ENCODE results near the gene ZNF341. TPM values are rescaled to one million over a fixed set of nuclear protein-coding genes. Genes with fewer than 3 reads are reported as not detected.

Gene ZNF341
- total and polyA plus RNA-seq, 3 donors from 2014 or later: 5.5 to 8.7 (median 7.0) TPM

DNA sequence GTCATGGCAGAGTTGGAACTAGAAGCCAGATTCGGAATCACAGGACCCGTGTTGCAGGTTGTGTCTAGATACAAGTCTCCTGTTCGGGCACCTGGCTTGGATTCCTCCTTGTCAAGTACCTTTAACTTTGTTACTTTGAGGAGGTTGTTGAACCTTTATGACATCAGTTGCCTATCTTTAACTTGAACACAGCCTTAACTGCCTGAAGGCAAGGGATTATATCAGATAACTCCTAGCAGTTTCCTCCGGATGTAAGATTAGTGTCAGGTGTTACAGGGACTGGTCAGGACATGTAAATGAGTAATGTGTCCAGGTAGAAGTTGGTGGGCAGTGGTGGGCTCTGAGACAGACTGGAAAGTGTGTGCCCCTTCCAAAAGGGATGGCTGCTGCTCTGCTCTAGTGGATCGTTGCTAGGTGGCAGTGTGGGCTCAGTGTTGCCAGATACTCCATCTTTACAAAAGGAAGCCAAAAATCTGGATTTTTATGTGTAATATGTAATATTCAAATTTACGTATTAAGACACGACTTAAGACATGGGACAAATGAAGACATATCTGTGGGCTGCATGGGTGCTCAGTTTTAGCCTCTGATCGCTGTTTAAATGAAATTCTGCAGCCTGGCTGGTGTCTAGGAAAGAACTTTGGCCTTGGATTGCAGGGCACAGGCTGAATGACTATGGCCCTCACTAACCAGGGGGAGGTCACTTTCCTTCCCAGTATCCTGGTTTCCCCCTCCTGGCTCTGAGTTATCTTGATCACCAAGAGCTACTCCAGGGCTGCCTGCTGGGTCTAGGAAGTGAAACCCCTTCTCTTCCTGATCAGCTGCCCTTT, 106.5 kb downstream of the ZNF341 start:
- TF ChIP-seq CTCF (IDR thresholded peaks at IDR 0.05): no peak
- TF ChIP-seq POLR2A (IDR thresholded peaks at IDR 0.05): no peak
- Histone ChIP-seq H3K9me3 (no peaks in the 10 kb centered on the region), H3K27ac (peak overlapping the region in 1 of 2 donors; percentile 50), H3K27me3 (no peaks in the 10 kb centered on the region), H3K4me1 (peaks cover 56% of the 10 kb centered on the region), H3K4me3 (no peak overlapping the region), H3K36me3 (ENCODE audit: low read depth, missing control alignments) (no peaks in the 10 kb centered on the region)
- intact Hi-C loops (cut with DNase I; ENCODE audit: low total_unique reads): no loop called here
- no peak for DNase-seq
- 67 to 77% methylated on average over 8 of the region's 8 CpGs for WGBS, 2 donors

GRCh38 chr20:33839591-33839990, 107.8 kb downstream of the ZNF341 start:
- no peaks in the 10 kb centered on the region for H3K36me3 ChIP-seq (ENCODE audit: low read depth, missing control alignments)
- intact Hi-C loops (cut with DNase I; ENCODE audit: low total_unique reads): no loop called here
- DNase-seq: peak; percentile 88
- peak overlapping the region in 1 of 2 donors; percentile 50 for H3K27ac ChIP-seq
- no peaks in the 10 kb centered on the region for H3K27me3 ChIP-seq
- H3K4me3 ChIP-seq: no peak overlapping the region
- no peaks in the 10 kb centered on the region for H3K9me3 ChIP-seq
- TF ChIP-seq CTCF (IDR thresholded peaks at IDR 0.05): no peak
- TF ChIP-seq POLR2A (IDR thresholded peaks at IDR 0.05): no peak
- 73 to 86% methylated on average over 3 of the region's 3 CpGs for WGBS, 2 donors
- peaks cover 47% of the 10 kb centered on the region for H3K4me1 ChIP-seq

GRCh38 chr20:33840160-33840559, 108.4 kb downstream of the ZNF341 start:
- Histone ChIP-seq H3K4me1 (peaks cover 44% of the 10 kb centered on the region), H3K4me3 (no peak overlapping the region), H3K9me3 (no peaks in the 10 kb centered on the region), H3K27me3 (no peaks in the 10 kb centered on the region), H3K27ac (no peak overlapping the region), H3K36me3 (ENCODE audit: low read depth, missing control alignments) (no peaks in the 10 kb centered on the region)
- intact Hi-C loops (cut with DNase I; ENCODE audit: low total_unique reads): no loop called here
- DNase-seq: no peak
- WGBS, 2 donors: 88 to 92% methylated on average over 7 of the region's 7 CpGs
- TF ChIP-seq CTCF (IDR thresholded peaks at IDR 0.05) (no peak), POLR2A (IDR thresholded peaks at IDR 0.05) (no peak)

GRCh38 chr20:33840759-33841435, 109.1 kb downstream of the ZNF341 start:
- peaks cover 40% of the 10 kb centered on the region for H3K4me1 ChIP-seq
- H3K9me3 ChIP-seq: no peaks in the 10 kb centered on the region
- no peaks in the 10 kb centered on the region for H3K36me3 ChIP-seq (ENCODE audit: low read depth, missing control alignments)
- DNase-seq: no peak
- TF ChIP-seq POLR2A (IDR thresholded peaks at IDR 0.05) (no peak), CTCF (IDR thresholded peaks at IDR 0.05) (no peak)
- no peak overlapping the region for H3K4me3 ChIP-seq
- intact Hi-C loops (cut with DNase I; ENCODE audit: low total_unique reads): no loop called here
- no peak overlapping the region for H3K27ac ChIP-seq
- WGBS, 2 donors: 54 to 60% methylated on average over 4 of the region's 4 CpGs
- H3K27me3 ChIP-seq: no peaks in the 10 kb centered on the region
